Measurements from ENCODE around the gene CENPQ. TPM values are rescaled to one million over a fixed set of nuclear protein-coding genes. Genes with fewer than 3 reads are reported as not detected.

CENPQ gene
- total and polyA plus RNA-seq, 2 of the 8 experiments (the other 6 are each of a cell fraction or from before 2014, with no cell fraction given) = 9.4 to 19.6 TPM

GRCh38 chr6:49464691-49465090 is 1.5 kb downstream of the CENPQ start:
- H3K23me2 ChIP-seq (ENCODE audit: low read depth, low read length) = peaks cover 4% of the 10 kb centered on the region
- CTCF ChIA-PET (ENCODE audit: partially characterized antibody) = no interaction called here
- 87% methylated on average over 2 of the region's 2 CpGs; no CpG with 5 or more reads in 1 of the 2 experiments for WGBS, 2 experiments (ENCODE audit: extremely low coverage in 1 of 2, insufficient coverage in 1 of 2, insufficient read length in 1 of 2, insufficient replicate concordance in 2 of 2, low coverage in 1 of 2, low lambda C conversion rate in 2 of 2, missing lambda C conversion rate in 1 of 2)
- no peak overlapping the region for H2BK5ac ChIP-seq (ENCODE audit: low read depth, low read length)
- FAIRE-seq (no peak), DNase-seq (ENCODE audit: low read depth in 1 of 2, low spot score in 2 of 2) (no peak)
- 0 out of 2 replicates have a peak, but pooled peaks cover 6% of the 10 kb centered on the region for H3K79me1 ChIP-seq (ENCODE audit: low read depth, low read length)
- H3K56ac ChIP-seq (replicated peaks; ENCODE audit: insufficient read length, low read depth, low read length) = no peak overlapping the region
- H2BK12ac ChIP-seq (ENCODE audit: low read depth, low read length) = no peak overlapping the region
- H3K79me2 ChIP-seq (ENCODE audit: control insufficient read depth in 1 of 2, insufficient read depth in 2 of 2, low read length in 2 of 2) = peaks cover 13 to 87% of the 10 kb centered on the region in 2 experiments
- H2AK5ac ChIP-seq (ENCODE audit: low read depth, low read length) = no peak overlapping the region
- H2BK15ac ChIP-seq (ENCODE audit: low read length) = no peak overlapping the region
- H3K23ac ChIP-seq (ENCODE audit: insufficient read length) = no peak overlapping the region
- H2AFZ ChIP-seq (ENCODE audit: low read length) = no peak overlapping the region
- H3K4ac ChIP-seq (replicated peaks; ENCODE audit: insufficient read length, low read depth, low read length) = no peak overlapping the region
- no peak overlapping the region for H4K5ac ChIP-seq (ENCODE audit: insufficient read length, low read depth, low read length)
- no peak overlapping the region for H3K9ac ChIP-seq (replicated peaks in 1 of 4; ENCODE audit: extremely low read depth in 1 of 4, low read depth in 3 of 4, low read length in 3 of 4)
- H2BK20ac ChIP-seq (ENCODE audit: low read length) = no peak overlapping the region
- POLR2A ChIA-PET (ENCODE audit: partially characterized antibody) = no interaction called here
- H2BK120ac ChIP-seq (replicated peaks; ENCODE audit: low read depth, low read length) = no peak overlapping the region
- H4K8ac ChIP-seq (ENCODE audit: extremely low read depth, insufficient read depth, low read length) = no peak overlapping the region
- H3K36me3 ChIP-seq (ENCODE audit: control insufficient read depth in 2 of 4, insufficient read depth in 4 of 4, low read length in 3 of 4) = no peaks in the 10 kb centered on the region
- no peak overlapping the region for H3K14ac ChIP-seq (ENCODE audit: insufficient read length)
- no peak overlapping the region for H4K91ac ChIP-seq (replicated peaks; ENCODE audit: insufficient read length, low read length)
- H3K4me2 ChIP-seq (ENCODE audit: insufficient read depth in 1 of 2, low read depth in 2 of 2, low read length in 2 of 2) = peak overlapping the region; percentile 78 to 80; a peak in 3 of 4 replicates
- H3K18ac ChIP-seq (ENCODE audit: extremely low read depth, low read length) = no peak overlapping the region
- no peaks in the 10 kb centered on the region for H3K27me3 ChIP-seq (replicated peaks in 1 of 4; ENCODE audit: control insufficient read depth in 3 of 4, extremely low read depth in 1 of 4, insufficient read depth in 3 of 4, low read length in 3 of 4)
- no peak overlapping the region for H3K27ac ChIP-seq (ENCODE audit: low read depth, low read length)
- no peaks in the 10 kb centered on the region for H3K4me1 ChIP-seq (replicated peaks in 1 of 4; ENCODE audit: control insufficient read depth in 3 of 4, insufficient read depth in 4 of 4, low read length in 3 of 4)
- peak overlapping the region in 1 of 4 experiments; percentile 89; a peak in 3 of 8 replicates for H3K4me3 ChIP-seq (ENCODE audit: extremely low read depth in 1 of 4, insufficient read depth in 2 of 4, low read depth in 3 of 4, low read length in 4 of 4)
- TF ChIP-seq ZNF274 (IDR thresholded peaks at IDR 0.05; ENCODE audit: borderline replicate concordance, extremely low read depth, low read length) = no peak
- no peak for TF ChIP-seq TCF12 (IDR thresholded peaks at IDR 0.05; ENCODE audit: low read depth, low read length)
- no peak for TF ChIP-seq YY1 (IDR thresholded peaks at IDR 0.05; ENCODE audit: low read depth, low read length)
- TF ChIP-seq PHF8 (conservative IDR thresholded peaks at IDR 0.05; ENCODE audit: low read depth, low read length) = no peak
- no peak for TF ChIP-seq MAX (IDR thresholded peaks at IDR 0.05)
- no peak for TF ChIP-seq SP2 (IDR thresholded peaks at IDR 0.05; ENCODE audit: low read length)
- no peak for TF ChIP-seq EP300 (IDR thresholded peaks at IDR 0.05; ENCODE audit: borderline replicate concordance in 1 of 2, low read depth in 2 of 2, low read length in 2 of 2)
- TF ChIP-seq MAFK (IDR thresholded peaks at IDR 0.05; ENCODE audit: low read depth, low read length) = no peak
- TF ChIP-seq ASH2L (IDR thresholded peaks at IDR 0.05; ENCODE audit: low read length) = no peak
- no peak for TF ChIP-seq JUN (IDR thresholded peaks at IDR 0.05; ENCODE audit: low read depth, low read length)
- TF ChIP-seq SIX5 (IDR thresholded peaks at IDR 0.05; ENCODE audit: low read depth, low read length) = no peak
- TF ChIP-seq CHD1 (IDR thresholded peaks at IDR 0.05; ENCODE audit: low read depth, low read length) = no peak
- no peak for TF ChIP-seq RFX5 (IDR thresholded peaks at IDR 0.05; ENCODE audit: borderline replicate concordance, low read depth, low read length)
- no peaks in the 10 kb centered on the region for H3K9me3 ChIP-seq (ENCODE audit: insufficient read depth in 2 of 2, low read depth in 1 of 2, low read length in 1 of 2)
- H4K20me1 ChIP-seq (replicated peaks in 1 of 2; ENCODE audit: control insufficient read depth in 1 of 2, insufficient read depth in 2 of 2, low read length in 2 of 2) = peaks cover 0 to 1% of the 10 kb centered on the region in 2 experiments

All from H1 (cell line).